PC-9 (cell line): ENCODE measurements around the gene TMEM171. TPM values are rescaled to one million over a fixed set of nuclear protein-coding genes. Genes with fewer than 3 reads are reported as not detected.
A peak's percentile ranks its signal among the peaks of the same experiment; 100 is the strongest.

Source experiments
- BruUV-seq: library from RNA; stranded (reverse); fragments of 400-500 nt; replicated peaks from 2 replicates; lab custom pipeline; 2021; lab: Mats Ljungman, UMichigan
- CTCF ChIA-PET: fragments of 300-600 bp; sonication (Branson Sonifier 250); formaldehyde crosslinking; loops from one replicate; lab custom pipeline; 2022; ENCODE audit warnings: antibody characterized with exemption; lab: Charles Lee
- POLR2A ChIA-PET: fragments of 300-600 bp; sonication (Branson Sonifier 250); formaldehyde crosslinking; loops from one replicate; lab custom pipeline; 2022; ENCODE audit warnings: antibody characterized with exemption; ENCODE audit not compliant: unreplicated experiment; lab: Charles Lee
- DNase-seq, 2 experiments: peaks; one replicate each; pipeline versions ENCODE4 v3.0.0 to v3.0.0-alpha.2; 2015 to 2022; ENCODE audit warnings: mixed read lengths in 1 of 2
- H2AFZ ChIP-seq: fragments of 200-600 bp; sonication (generic); 2 replicates; pipeline ENCODE4 v1.8.1; 2017; ENCODE audit warnings: antibody characterized with exemption
- H3F3A ChIP-seq: fragments of 200-600 bp; sonication (generic); 2 replicates; pipeline ENCODE4 v1.8.1; 2017; ENCODE audit warnings: antibody characterized with exemption, mild to moderate bottlenecking, low read depth; ENCODE audit not compliant: insufficient read depth
- H3K27ac ChIP-seq: fragments of 200-600 bp; sonication (generic); 2 replicates; pipeline ENCODE4 v1.6.1; 2016; ENCODE audit warnings: mixed run types
- H3K27me3 ChIP-seq: fragments of 200-600 bp; sonication (generic); 2 replicates; pipeline ENCODE4 v1.6.1; 2016; ENCODE audit warnings: low read depth, mixed run types; ENCODE audit not compliant: insufficient read depth
- H3K36me3 ChIP-seq: fragments of 200-600 bp; sonication (generic); 2 replicates; pipeline ENCODE4 v1.6.1; 2016; ENCODE audit warnings: low read depth, mixed run types
- H3K4me1 ChIP-seq: fragments of 200-600 bp; sonication (generic); replicated peaks from 2 replicates; pipeline ENCODE4 v1.6.1; 2016; ENCODE audit warnings: mixed run types; ENCODE audit not compliant: insufficient read depth
- H3K4me2 ChIP-seq: fragments of 200-600 bp; sonication (generic); 2 replicates; pipeline ENCODE4 v1.6.1; 2017; ENCODE audit warnings: mixed run types
- H3K4me3 ChIP-seq: fragments of 200-600 bp; sonication (generic); 2 replicates; pipeline ENCODE4 v1.6.1; 2016; ENCODE audit warnings: mixed run types
- H3K79me2 ChIP-seq: fragments of 200-600 bp; sonication (generic); 2 replicates; pipeline ENCODE4 v1.6.1; 2017; ENCODE audit warnings: low read depth, mixed run types
- H3K9me2 ChIP-seq: fragments of 200-600 bp; sonication (generic); 2 replicates; pipeline ENCODE4 v1.8.1; 2017; ENCODE audit warnings: mild to moderate bottlenecking; ENCODE audit not compliant: insufficient read depth
- H3K9me3 ChIP-seq: fragments of 200-600 bp; sonication (generic); 2 replicates; pipeline ENCODE4 v1.8.1; 2016; ENCODE audit warnings: low read depth; ENCODE audit not compliant: insufficient read depth
- H4K20me1 ChIP-seq: fragments of 200-600 bp; sonication (generic); 2 replicates; pipeline ENCODE4 v1.8.1; 2017; ENCODE audit not compliant: insufficient read depth
- EZH2 ChIP-seq: fragments of 200-600 bp; sonication (generic); IDR thresholded peaks from 2 replicates; pipeline ENCODE4 v1.8.0; 2017; ENCODE audit warnings: antibody characterized with exemption, low read depth
- intact Hi-C: fragments of 100-400 bp; cut with micrococcal nuclease; formaldehyde crosslinking; loops from one replicate; pipeline ENCODE4 v1.10.0; 2022; ENCODE audit not compliant: unreplicated experiment
- total RNA-seq: library from RNA; stranded (reverse); gene quantifications from 2 replicates; pipeline ENCODE4 v1.2.3, GENCODE V29; 2021
- TF ChIP-seq, protein P1 (sequence below): fragments of 200-600 bp; sonication (generic); conservative IDR thresholded peaks from 2 replicates; pipeline ENCODE4 v1.6.1; 2017; ENCODE audit warnings: mixed run types, antibody characterized with exemption, mild to moderate bottlenecking, moderate library complexity

Gene TMEM171
- total RNA-seq, 1 experiment from 2014 or later = 7.8 TPM

DNA sequence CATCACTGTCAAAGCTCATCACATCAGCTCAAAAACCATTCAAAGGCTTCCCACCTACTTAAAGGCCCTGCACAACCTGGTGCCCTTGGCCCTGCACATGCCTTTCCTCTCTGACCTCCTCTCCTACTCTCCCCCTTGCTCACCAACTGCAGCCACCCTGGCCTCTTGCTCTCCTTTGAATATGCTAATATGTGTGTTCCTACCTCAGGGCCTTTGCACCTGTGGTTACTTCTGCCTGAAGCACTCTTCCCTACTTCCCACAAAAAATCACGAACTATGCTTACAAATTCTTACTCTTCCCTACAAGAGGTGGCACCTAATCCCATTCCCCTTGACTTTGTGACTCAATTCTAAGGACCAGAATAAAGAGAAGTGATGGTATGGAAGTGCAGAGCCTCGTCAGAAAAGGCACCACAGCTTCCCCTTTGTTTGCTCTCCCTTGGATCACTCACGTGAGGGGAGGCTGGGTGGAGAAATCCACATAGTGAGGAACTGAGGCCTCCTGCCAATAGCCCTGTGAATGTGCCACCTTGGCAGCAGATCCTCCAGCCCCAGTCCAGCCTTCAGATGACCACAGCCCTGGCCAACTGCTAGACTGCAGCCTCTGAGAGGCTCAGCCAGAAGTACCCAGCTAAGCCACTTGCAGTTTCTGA lies 3.2 kb upstream of the TMEM171 start:
- Histone ChIP-seq H4K20me1 (no peaks in the 10 kb centered on the region), H3K4me1 (peaks cover 37% of the 10 kb centered on the region), H3K27ac (no peak overlapping the region), H3K4me3 (no peak overlapping the region), H3K4me2 (no peak overlapping the region), H3K9me3 (no peaks in the 10 kb centered on the region; the same call in 1 of the 2 replicates), H3K27me3 (no peaks in the 10 kb centered on the region), H3K79me2 (peaks cover 16% of the 10 kb centered on the region), H3K9me2 (no peaks in the 10 kb centered on the region), H3K36me3 (no peaks in the 10 kb centered on the region), H3F3A (peaks cover 38% of the 10 kb centered on the region; the same call in 1 of the 2 replicates), H2AFZ (no peak overlapping the region)
- no peak for DNase-seq
- no peak for TF ChIP-seq EZH2
- intact Hi-C loops = no loop called here
- POLR2A ChIA-PET = no interaction called here
- BruUV-seq = no TSS peak
- CTCF ChIA-PET = no interaction called here

DNA sequence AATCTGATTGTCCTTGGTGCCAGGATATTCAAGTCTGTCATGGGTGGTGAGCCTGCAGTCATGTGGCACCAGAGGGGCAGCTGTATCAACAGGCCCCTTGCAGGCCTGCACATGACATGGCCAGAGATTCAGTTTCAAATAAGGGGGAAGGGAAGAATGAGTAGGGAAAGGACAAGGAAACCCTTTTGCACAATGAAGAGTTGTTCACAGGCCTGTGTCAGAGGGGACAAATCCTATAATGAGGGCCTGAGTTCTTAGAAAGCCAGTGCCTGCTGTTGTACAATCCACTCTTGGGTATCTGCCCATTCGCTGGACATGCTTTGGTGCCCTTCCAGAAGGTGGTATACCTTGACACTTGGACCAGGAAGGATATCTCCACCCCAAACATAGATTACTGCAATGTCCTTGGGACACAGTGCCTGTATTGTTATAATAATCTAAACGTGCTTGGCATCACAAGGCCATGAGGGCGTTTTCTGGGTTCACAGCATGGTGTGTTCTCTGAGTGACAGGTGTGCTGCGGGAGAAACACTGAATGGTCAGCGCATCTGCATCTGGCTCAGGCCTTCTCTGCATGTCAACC lies 1.9 kb upstream of the TMEM171 start:
- Histone ChIP-seq H3K27me3 (no peaks in the 10 kb centered on the region), H3K36me3 (no peaks in the 10 kb centered on the region), H3K4me3 (no peak overlapping the region), H3K9me3 (no peaks in the 10 kb centered on the region), H3F3A (peaks cover 44% of the 10 kb centered on the region), H3K79me2 (peaks cover 23% of the 10 kb centered on the region), H3K4me1 (peaks cover 50% of the 10 kb centered on the region), H3K27ac (peak overlapping the region; percentile 92), H2AFZ (no peak overlapping the region), H3K4me2 (peak overlapping the region; percentile 82; the same call in 1 of the 2 replicates), H3K9me2 (no peaks in the 10 kb centered on the region), H4K20me1 (no peaks in the 10 kb centered on the region)
- POLR2A ChIA-PET = no interaction called here
- no TSS peak for BruUV-seq
- intact Hi-C loops = no loop called here
- CTCF ChIA-PET = no interaction called here
- TF ChIP-seq, protein P1, sequence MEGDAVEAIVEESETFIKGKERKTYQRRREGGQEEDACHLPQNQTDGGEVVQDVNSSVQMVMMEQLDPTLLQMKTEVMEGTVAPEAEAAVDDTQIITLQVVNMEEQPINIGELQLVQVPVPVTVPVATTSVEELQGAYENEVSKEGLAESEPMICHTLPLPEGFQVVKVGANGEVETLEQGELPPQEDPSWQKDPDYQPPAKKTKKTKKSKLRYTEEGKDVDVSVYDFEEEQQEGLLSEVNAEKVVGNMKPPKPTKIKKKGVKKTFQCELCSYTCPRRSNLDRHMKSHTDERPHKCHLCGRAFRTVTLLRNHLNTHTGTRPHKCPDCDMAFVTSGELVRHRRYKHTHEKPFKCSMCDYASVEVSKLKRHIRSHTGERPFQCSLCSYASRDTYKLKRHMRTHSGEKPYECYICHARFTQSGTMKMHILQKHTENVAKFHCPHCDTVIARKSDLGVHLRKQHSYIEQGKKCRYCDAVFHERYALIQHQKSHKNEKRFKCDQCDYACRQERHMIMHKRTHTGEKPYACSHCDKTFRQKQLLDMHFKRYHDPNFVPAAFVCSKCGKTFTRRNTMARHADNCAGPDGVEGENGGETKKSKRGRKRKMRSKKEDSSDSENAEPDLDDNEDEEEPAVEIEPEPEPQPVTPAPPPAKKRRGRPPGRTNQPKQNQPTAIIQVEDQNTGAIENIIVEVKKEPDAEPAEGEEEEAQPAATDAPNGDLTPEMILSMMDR = no peak
- no peak for TF ChIP-seq EZH2
- no peak for DNase-seq

DNA sequence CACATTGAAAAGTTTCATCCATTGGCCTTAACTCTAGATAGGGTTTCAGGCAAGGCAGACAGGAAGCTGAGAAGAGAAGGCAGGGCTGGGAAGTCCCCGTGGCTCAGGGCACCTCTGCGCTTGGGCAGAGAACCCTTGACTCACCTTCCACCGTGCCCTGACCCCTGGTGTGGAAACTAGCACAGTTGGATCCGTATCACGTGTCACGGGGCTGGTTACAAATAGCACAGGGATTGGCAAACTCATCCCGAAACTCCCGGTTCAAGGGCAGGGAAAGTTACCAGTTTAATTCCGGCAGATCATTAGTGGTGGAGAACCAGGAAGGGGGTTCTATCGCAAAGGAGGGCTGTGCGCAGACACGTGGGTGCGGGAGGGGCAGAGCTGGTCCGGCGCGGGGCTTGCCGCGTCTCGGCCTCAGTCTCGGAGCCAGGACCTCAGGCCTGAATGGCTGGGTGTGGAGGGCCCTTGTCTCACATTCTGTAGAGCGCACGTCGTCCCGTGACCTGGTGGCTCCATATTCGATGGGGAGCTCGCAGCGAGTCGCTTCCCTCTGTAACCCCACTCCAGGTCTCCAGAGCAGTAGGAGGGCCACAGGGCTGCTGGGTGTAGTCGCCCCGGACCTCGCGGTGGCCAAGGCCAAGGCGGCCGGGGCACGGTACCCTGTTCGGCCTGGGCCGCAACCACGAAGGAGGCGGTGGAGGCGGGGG lies 771 bp upstream of the TMEM171 start:
- peak overlapping the region; percentile 92 for H3K27ac ChIP-seq
- DNase-seq = peak; percentile 59 to 84
- peaks cover 52% of the 10 kb centered on the region for H3K4me1 ChIP-seq
- ChIA-PET CTCF (no interaction called here), POLR2A (interaction anchor here (0.5 kb wide), 1 partner anchor 380 kb away, joined by 3 read pairs; no protein-coding TSS in a partner anchor)
- peak overlapping the region; percentile 86 for H2AFZ ChIP-seq
- no peaks in the 10 kb centered on the region for H3K9me2 ChIP-seq
- TF ChIP-seq, protein P1 = no peak
- no peak for TF ChIP-seq EZH2
- peaks cover 44% of the 10 kb centered on the region for H3F3A ChIP-seq
- H3K4me2 ChIP-seq = peak overlapping the region; percentile 82
- H3K36me3 ChIP-seq = 0 out of 2 replicates have a peak, but pooled peaks cover 5% of the 10 kb centered on the region
- intact Hi-C loops = loop anchor here (5.0 kb wide), 2 partner anchors 167 to 253 kb away; no protein-coding TSS in a partner anchor
- no peaks in the 10 kb centered on the region for H3K9me3 ChIP-seq
- no peaks in the 10 kb centered on the region for H4K20me1 ChIP-seq
- peak overlapping the region; percentile 100 for H3K4me3 ChIP-seq
- no TSS peak for BruUV-seq
- no peaks in the 10 kb centered on the region for H3K27me3 ChIP-seq
- H3K79me2 ChIP-seq = peaks cover 27% of the 10 kb centered on the region
